ENCODE data around the gene ALG5. TPM values are rescaled to one million over a fixed set of nuclear protein-coding genes. Genes with fewer than 3 reads are reported as not detected.

The ALG5 gene
- polyA plus RNA-seq, 1 of the 3 experiments (the other 2 are of a cell fraction), result 24.2 TPM

DNA sequence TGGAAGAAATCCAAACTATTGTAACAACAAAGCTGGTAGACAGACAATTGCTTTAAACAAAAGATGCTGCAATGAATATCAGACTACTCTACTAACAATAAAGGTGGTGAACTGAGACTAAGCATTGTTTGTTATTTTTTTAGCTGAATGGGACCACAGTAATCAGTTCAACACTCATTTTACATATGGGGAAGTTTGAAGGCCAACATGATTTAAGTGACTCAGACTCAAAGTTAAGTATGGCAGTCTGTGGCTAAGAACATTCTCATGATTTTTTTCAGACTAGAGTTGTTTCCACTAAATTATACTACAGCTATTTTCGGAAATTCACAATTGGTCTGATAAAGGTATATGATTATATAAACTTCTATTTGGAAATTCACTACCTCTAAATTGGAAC, 11.9 kb upstream of the ALG5 start:
- no peak for DNase-seq
- no peak overlapping the region; a peak in 1 of 4 replicates for H3K27ac ChIP-seq (ENCODE audit: low read depth in 2 of 2, low read length in 1 of 2)
- H4K20me1 ChIP-seq (ENCODE audit: insufficient read depth), result no peaks in the 10 kb centered on the region
- 96% methylated on average over 1 of the region's 1 CpG for WGBS (ENCODE audit: low lambda C conversion rate)
- TF ChIP-seq TEAD4 (IDR thresholded peaks at IDR 0.05; ENCODE audit: borderline replicate concordance, insufficient read depth) (no peak), MXI1 (IDR thresholded peaks at IDR 0.05; ENCODE audit: low read depth, low read length) (no peak), RCOR1 (IDR thresholded peaks at IDR 0.05; ENCODE audit: low read length) (no peak), TCF12 (IDR thresholded peaks at IDR 0.05) (no peak), GATA2 (CRISPR knock-in tag; IDR thresholded peaks at IDR 0.05) (no peak)
- ChIA-PET CTCF (interaction anchor here (0.8 to 4.6 kb wide), 4 partner anchors 11 to 591 kb away, joined by 3 to 26 read pairs (median 4); partner anchors contain the start of genes ALG5 and EXOSC8), POLR2A (no interaction called here)
- peaks cover 33% of the 10 kb centered on the region for H3K79me2 ChIP-seq (ENCODE audit: insufficient read depth)
- no peaks in the 10 kb centered on the region; a peak in 1 of 4 replicates for H3K4me1 ChIP-seq (ENCODE audit: control insufficient read depth in 1 of 2, insufficient read depth in 2 of 2, low read depth in 1 of 2, low read length in 1 of 2)
- H3K9ac ChIP-seq, result no peak overlapping the region
- H3K4me3 ChIP-seq (ENCODE audit: low read depth in 2 of 2, low read length in 1 of 2), result no peak overlapping the region
- no peak overlapping the region for H3K4me2 ChIP-seq
- no peaks in the 10 kb centered on the region for H3K9me3 ChIP-seq
- H3K27me3 ChIP-seq (ENCODE audit: insufficient read depth), result no peaks in the 10 kb centered on the region
- H3K36me3 ChIP-seq (replicated peaks in 1 of 2; ENCODE audit: control insufficient read depth in 1 of 2, insufficient read depth in 2 of 2, low read length in 1 of 2), result peaks cover 95 to 98% of the 10 kb centered on the region in 2 experiments
- no peaks in the 10 kb centered on the region for H3K9me2 ChIP-seq
- H2AFZ ChIP-seq (ENCODE audit: low read depth), result no peak overlapping the region
- H3F3A ChIP-seq (replicated peaks; ENCODE audit: insufficient read depth), result peaks cover 33% of the 10 kb centered on the region

- Histone ChIP-seq H2AFZ (ENCODE audit: low read depth) (no peak overlapping the region), H3K4me1 (ENCODE audit: control insufficient read depth in 1 of 2, insufficient read depth in 2 of 2, low read depth in 1 of 2, low read length in 1 of 2) (no peaks in the 10 kb centered on the region; a peak in 1 of 4 replicates), H3K9me3 (no peaks in the 10 kb centered on the region), H3K4me2 (no peak overlapping the region), H3K9me2 (no peaks in the 10 kb centered on the region), H3K36me3 (replicated peaks in 1 of 2; ENCODE audit: control insufficient read depth in 1 of 2, insufficient read depth in 2 of 2, low read length in 1 of 2) (peaks cover 94 to 97% of the 10 kb centered on the region in 2 experiments), H4K20me1 (ENCODE audit: insufficient read depth) (no peaks in the 10 kb centered on the region), H3K79me2 (ENCODE audit: insufficient read depth) (peaks cover 29% of the 10 kb centered on the region), H3K27me3 (ENCODE audit: insufficient read depth) (no peaks in the 10 kb centered on the region), H3F3A (replicated peaks; ENCODE audit: insufficient read depth) (peaks cover 34% of the 10 kb centered on the region), H3K9ac (no peak overlapping the region), H3K27ac (ENCODE audit: low read depth in 2 of 2, low read length in 1 of 2) (no peak overlapping the region), H3K4me3 (ENCODE audit: low read depth in 2 of 2, low read length in 1 of 2) (no peak overlapping the region)
- POLR2A ChIA-PET, result no interaction called here
- no peak for DNase-seq
- 100% methylated on average over 1 of the region's 1 CpG for WGBS (ENCODE audit: low lambda C conversion rate)
- CTCF ChIA-PET, result interaction anchor here (1.0 to 4.6 kb wide), 3 partner anchors 10 to 590 kb away, joined by 3 to 26 read pairs (median 6); partner anchors contain the start of genes ALG5 and EXOSC8
- TF ChIP-seq, protein P1, sequence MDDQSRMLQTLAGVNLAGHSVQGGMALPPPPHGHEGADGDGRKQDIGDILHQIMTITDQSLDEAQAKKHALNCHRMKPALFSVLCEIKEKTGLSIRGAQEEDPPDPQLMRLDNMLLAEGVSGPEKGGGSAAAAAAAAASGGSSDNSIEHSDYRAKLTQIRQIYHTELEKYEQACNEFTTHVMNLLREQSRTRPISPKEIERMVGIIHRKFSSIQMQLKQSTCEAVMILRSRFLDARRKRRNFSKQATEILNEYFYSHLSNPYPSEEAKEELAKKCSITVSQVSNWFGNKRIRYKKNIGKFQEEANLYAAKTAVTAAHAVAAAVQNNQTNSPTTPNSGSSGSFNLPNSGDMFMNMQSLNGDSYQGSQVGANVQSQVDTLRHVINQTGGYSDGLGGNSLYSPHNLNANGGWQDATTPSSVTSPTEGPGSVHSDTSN (IDR thresholded peaks at IDR 0.05), result no peak
- TF ChIP-seq FOXJ3 (CRISPR knock-in tag; IDR thresholded peaks at IDR 0.05), result no peak
- TF ChIP-seq ELF1 (IDR thresholded peaks at IDR 0.05), result no peak
- TF ChIP-seq, protein P2, sequence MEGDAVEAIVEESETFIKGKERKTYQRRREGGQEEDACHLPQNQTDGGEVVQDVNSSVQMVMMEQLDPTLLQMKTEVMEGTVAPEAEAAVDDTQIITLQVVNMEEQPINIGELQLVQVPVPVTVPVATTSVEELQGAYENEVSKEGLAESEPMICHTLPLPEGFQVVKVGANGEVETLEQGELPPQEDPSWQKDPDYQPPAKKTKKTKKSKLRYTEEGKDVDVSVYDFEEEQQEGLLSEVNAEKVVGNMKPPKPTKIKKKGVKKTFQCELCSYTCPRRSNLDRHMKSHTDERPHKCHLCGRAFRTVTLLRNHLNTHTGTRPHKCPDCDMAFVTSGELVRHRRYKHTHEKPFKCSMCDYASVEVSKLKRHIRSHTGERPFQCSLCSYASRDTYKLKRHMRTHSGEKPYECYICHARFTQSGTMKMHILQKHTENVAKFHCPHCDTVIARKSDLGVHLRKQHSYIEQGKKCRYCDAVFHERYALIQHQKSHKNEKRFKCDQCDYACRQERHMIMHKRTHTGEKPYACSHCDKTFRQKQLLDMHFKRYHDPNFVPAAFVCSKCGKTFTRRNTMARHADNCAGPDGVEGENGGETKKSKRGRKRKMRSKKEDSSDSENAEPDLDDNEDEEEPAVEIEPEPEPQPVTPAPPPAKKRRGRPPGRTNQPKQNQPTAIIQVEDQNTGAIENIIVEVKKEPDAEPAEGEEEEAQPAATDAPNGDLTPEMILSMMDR (IDR thresholded peaks at IDR 0.05), result no peak
- no peak for TF ChIP-seq YY1 (IDR thresholded peaks at IDR 0.05; ENCODE audit: low read depth)
- no peak for TF ChIP-seq ZBTB33 (IDR thresholded peaks at IDR 0.05; ENCODE audit: borderline replicate concordance, low read depth)
- no peak for TF ChIP-seq SMC3 (IDR thresholded peaks at IDR 0.05; ENCODE audit: low read depth, low read length)
- TF ChIP-seq CHD2 (IDR thresholded peaks at IDR 0.05; ENCODE audit: low read length, partially characterized antibody), result no peak
- no peak for TF ChIP-seq TAF1 (IDR thresholded peaks at IDR 0.05; ENCODE audit: borderline replicate concordance, low read depth, low read length)
- TF ChIP-seq, protein P3, sequence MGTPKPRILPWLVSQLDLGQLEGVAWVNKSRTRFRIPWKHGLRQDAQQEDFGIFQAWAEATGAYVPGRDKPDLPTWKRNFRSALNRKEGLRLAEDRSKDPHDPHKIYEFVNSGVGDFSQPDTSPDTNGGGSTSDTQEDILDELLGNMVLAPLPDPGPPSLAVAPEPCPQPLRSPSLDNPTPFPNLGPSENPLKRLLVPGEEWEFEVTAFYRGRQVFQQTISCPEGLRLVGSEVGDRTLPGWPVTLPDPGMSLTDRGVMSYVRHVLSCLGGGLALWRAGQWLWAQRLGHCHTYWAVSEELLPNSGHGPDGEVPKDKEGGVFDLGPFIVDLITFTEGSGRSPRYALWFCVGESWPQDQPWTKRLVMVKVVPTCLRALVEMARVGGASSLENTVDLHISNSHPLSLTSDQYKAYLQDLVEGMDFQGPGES (IDR thresholded peaks at IDR 0.05; ENCODE audit: low read depth, low read length), result no peak
- no peak for TF ChIP-seq EZH2phosphoT487 (IDR thresholded peaks at IDR 0.05; ENCODE audit: borderline replicate concordance, low read depth)
- TF ChIP-seq REST (IDR thresholded peaks at IDR 0.05; ENCODE audit: low read depth, low read length), result no peak
These were observed 11.3 kb upstream of the ALG5 start for GRCh38 chr13:37010424-37010823.

Measured in SK-N-SH (cell line).